GM21737 (cell line): Measurements from ENCODE around the gene SPANXN1.
"Not testable (repeated sequence)": the region's sequence is repeated elsewhere in the genome, so short reads cannot be mapped to it uniquely, and the experiment has no call there.

Experiments used
- ATAC-seq: cut with Tn5 transposase; IDR thresholded peaks from one replicate; pipeline ENCODE4 v1.9.1; 2021; ENCODE audit warnings: mild to moderate bottlenecking, moderate library complexity; ENCODE audit not compliant: unreplicated experiment

Gene SPANXN1, protein sequence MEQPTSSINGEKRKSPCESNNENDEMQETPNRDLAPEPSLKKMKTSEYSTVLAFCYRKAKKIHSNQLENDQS

GRCh38 chrX:145247203-145247602, at the start of gene SPANXN1:
SPANXN1 (plus strand) TSS chrX:145247503; CDS start chrX:145247587, 84 bp downstream.
- ATAC-seq = not testable (repeated sequence)

DNA sequence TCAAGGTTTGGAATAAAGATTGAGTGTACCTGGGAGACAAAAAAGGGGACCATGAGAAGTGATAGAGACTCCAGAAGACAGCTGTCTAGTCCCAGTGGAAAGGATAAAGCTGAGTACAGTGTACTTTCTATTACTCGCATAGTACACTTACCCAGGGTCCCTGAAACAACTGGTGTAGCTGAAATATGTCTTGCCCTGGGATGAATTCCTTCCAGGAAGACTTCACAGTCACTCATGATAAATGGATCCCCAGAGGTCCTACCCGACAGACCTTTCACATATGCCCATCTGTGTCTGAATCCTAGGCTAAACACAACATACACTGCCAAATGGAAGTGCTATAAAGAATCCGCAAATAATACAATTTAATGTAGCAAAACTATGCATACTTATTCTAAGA, 48.2 kb upstream of the SPANXN1 start:
- no peak for ATAC-seq

DNA sequence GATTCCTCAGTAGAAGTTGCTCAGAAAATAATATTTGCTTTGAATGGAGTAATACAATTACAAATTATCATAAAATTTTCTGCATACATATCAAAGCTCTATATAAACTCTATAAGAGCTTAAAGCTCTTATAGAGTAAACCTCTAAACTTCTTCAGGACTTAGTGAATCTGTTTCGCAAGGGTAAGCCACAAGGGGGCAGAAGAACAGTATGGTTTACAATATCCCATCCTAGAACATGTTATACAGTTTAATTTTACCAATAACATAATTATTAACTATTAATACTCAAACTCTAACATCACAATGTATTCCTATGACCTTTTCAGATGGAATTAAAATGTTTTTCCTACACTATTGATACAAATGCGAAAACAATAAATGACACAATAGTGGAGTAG, 33.8 kb upstream of the SPANXN1 start:
- ATAC-seq = no peak

DNA sequence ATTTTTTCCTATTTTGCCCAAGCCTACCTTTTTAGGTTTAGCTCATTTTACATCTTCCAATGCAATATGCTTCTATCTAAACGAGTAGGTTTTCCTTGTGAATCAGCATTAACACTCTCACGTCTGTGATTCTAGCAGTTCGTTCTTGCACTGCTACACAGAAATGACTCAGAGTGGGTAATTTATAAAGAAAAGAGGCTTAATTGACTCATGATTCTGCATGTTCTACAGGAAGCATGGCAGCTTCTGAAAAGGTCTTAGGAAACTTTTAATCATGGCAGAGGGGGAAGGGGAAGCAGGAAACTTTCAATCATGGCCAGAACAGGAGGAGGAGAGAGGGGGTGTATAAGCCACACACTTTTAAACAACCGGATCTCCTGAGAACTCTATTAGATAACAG, 44.9 kb downstream of the SPANXN1 start:
- ATAC-seq = no peak
